ENCODE results near the gene TTLL11. TPM values are rescaled to one million over a fixed set of nuclear protein-coding genes. Genes with fewer than 3 reads are reported as not detected.

The TTLL11 gene
- total RNA-seq, 1 experiment from 2014 or later, result 13.6 TPM

- Mint-ChIP-seq H3K4me3 (ENCODE audit: unreplicated experiment) (no peak overlapping the region), H3K36me3 (ENCODE audit: insufficient read depth, unreplicated experiment) (peaks cover 5% of the 10 kb centered on the region), H3K9me3 (ENCODE audit: unreplicated experiment) (no peaks in the 10 kb centered on the region), H3K4me1 (ENCODE audit: insufficient read depth, unreplicated experiment) (peaks cover 10% of the 10 kb centered on the region), H3K27ac (ENCODE audit: low read depth, unreplicated experiment) (no peak overlapping the region), H3K27me3 (ENCODE audit: insufficient read depth, unreplicated experiment) (no peaks in the 10 kb centered on the region)
- no TSS peak for BruUV-seq (replicated peaks)
- TF ChIP-seq, protein P1, sequence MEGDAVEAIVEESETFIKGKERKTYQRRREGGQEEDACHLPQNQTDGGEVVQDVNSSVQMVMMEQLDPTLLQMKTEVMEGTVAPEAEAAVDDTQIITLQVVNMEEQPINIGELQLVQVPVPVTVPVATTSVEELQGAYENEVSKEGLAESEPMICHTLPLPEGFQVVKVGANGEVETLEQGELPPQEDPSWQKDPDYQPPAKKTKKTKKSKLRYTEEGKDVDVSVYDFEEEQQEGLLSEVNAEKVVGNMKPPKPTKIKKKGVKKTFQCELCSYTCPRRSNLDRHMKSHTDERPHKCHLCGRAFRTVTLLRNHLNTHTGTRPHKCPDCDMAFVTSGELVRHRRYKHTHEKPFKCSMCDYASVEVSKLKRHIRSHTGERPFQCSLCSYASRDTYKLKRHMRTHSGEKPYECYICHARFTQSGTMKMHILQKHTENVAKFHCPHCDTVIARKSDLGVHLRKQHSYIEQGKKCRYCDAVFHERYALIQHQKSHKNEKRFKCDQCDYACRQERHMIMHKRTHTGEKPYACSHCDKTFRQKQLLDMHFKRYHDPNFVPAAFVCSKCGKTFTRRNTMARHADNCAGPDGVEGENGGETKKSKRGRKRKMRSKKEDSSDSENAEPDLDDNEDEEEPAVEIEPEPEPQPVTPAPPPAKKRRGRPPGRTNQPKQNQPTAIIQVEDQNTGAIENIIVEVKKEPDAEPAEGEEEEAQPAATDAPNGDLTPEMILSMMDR (IDR thresholded peaks at IDR 0.05; ENCODE audit: unreplicated experiment), result no peak
- DNase-seq (ENCODE audit: unreplicated experiment), result peak; percentile 52
- intact Hi-C loops (cut with micrococcal nuclease), result no loop called here
- CTCF ChIA-PET, result interaction anchor here (0.6 kb wide), 1 partner anchor 130 kb away, joined by 3 read pairs; no protein-coding TSS in a partner anchor
- POLR2A ChIA-PET, result interaction anchor here (0.5 kb wide), 1 partner anchor 369 kb away, joined by 3 read pairs; no protein-coding TSS in a partner anchor
Measured at GRCh38 chr9:121876658-121877271, 216.3 kb downstream of the TTLL11 start.

GRCh38 chr9:121876255-121876654, 216.9 kb downstream of the TTLL11 start:
- no TSS peak for BruUV-seq (replicated peaks)
- Mint-ChIP-seq H3K36me3 (ENCODE audit: insufficient read depth, unreplicated experiment) (peaks cover 1% of the 10 kb centered on the region), H3K27me3 (ENCODE audit: insufficient read depth, unreplicated experiment) (no peaks in the 10 kb centered on the region), H3K4me3 (ENCODE audit: unreplicated experiment) (no peak overlapping the region), H3K9me3 (ENCODE audit: unreplicated experiment) (no peaks in the 10 kb centered on the region), H3K27ac (ENCODE audit: low read depth, unreplicated experiment) (no peak overlapping the region), H3K4me1 (ENCODE audit: insufficient read depth, unreplicated experiment) (peaks cover 15% of the 10 kb centered on the region)
- intact Hi-C loops (cut with micrococcal nuclease), result no loop called here
- no peak for DNase-seq (ENCODE audit: unreplicated experiment)
- CTCF ChIA-PET, result no interaction called here
- TF ChIP-seq, protein P1 (IDR thresholded peaks at IDR 0.05; ENCODE audit: unreplicated experiment), result no peak
- POLR2A ChIA-PET, result no interaction called here

DNA sequence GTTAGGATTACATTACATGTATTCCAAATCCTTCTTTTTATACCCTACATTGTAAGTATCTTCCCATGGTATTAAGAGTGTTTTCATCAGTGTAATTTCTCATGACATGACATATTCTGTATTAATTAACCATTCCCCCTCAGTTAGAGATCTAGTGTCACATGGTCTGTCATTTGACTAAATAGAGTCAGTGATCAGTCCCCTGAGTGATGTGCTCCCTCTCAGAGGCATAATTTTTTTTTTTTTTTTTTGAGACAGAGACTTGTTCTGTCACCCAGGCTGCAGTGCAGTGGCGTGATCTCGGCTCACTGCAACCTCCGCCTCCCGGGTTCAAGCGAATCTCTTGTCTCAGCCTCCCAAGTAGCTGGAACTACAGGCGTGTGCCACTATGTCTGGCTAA, 218.6 kb downstream of the TTLL11 start:
- POLR2A ChIA-PET, result no interaction called here
- no TSS peak for BruUV-seq (replicated peaks)
- DNase-seq (ENCODE audit: unreplicated experiment), result no peak
- Mint-ChIP-seq H3K27me3 (ENCODE audit: insufficient read depth, unreplicated experiment) (no peaks in the 10 kb centered on the region), H3K4me3 (ENCODE audit: unreplicated experiment) (no peak overlapping the region), H3K36me3 (ENCODE audit: insufficient read depth, unreplicated experiment) (no peaks in the 10 kb centered on the region), H3K9me3 (ENCODE audit: unreplicated experiment) (no peaks in the 10 kb centered on the region), H3K27ac (ENCODE audit: low read depth, unreplicated experiment) (no peak overlapping the region), H3K4me1 (ENCODE audit: insufficient read depth, unreplicated experiment) (peaks cover 17% of the 10 kb centered on the region)
- TF ChIP-seq, protein P1 (IDR thresholded peaks at IDR 0.05; ENCODE audit: unreplicated experiment), result no peak
- CTCF ChIA-PET, result no interaction called here
- intact Hi-C loops (cut with micrococcal nuclease), result no loop called here

DNA sequence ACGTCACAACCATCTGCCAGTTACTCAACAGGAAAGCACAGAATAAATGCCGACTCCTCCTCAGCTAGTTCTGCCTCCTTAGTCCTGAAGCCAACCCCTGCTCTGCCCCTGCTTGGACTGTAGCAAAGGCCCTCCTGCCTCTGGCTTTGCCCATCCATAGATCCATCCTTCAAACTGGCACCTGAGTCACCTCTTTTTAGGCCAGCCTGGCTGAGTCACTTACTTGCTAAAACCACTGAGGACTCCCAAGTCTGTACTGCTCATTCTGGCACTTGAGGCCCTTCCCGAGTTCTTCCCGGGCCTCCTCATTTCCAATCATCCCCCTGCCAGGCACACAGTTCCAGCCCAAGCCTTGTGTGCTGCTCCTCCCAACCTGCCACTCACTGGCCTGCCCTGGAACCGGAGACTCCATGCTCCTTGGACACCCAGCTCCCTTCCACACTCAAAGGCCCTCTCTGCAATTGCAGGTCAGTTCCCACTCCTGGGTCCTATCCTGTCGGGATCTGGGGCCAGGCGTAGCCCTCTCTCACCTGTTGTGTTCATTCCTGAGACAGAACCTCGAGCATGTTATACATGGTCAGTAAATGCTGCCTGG, 221.6 kb downstream of the TTLL11 start:
- Mint-ChIP-seq H3K9me3 (ENCODE audit: unreplicated experiment) (no peaks in the 10 kb centered on the region), H3K4me1 (ENCODE audit: insufficient read depth, unreplicated experiment) (peaks cover 14% of the 10 kb centered on the region), H3K27ac (ENCODE audit: low read depth, unreplicated experiment) (peak overlapping the region; percentile 1), H3K36me3 (ENCODE audit: insufficient read depth, unreplicated experiment) (no peaks in the 10 kb centered on the region), H3K27me3 (ENCODE audit: insufficient read depth, unreplicated experiment) (no peaks in the 10 kb centered on the region), H3K4me3 (ENCODE audit: unreplicated experiment) (no peak overlapping the region)
- ChIA-PET POLR2A (no interaction called here), CTCF (interaction anchor here (0.5 to 1.6 kb wide), 3 partner anchors 29 to 247 kb away, joined by 3 to 5 read pairs (median 3); no protein-coding TSS in a partner anchor)
- DNase-seq (ENCODE audit: unreplicated experiment), result peak; percentile 57
- TF ChIP-seq, protein P1 (IDR thresholded peaks at IDR 0.05; ENCODE audit: unreplicated experiment), result no peak
- BruUV-seq (replicated peaks), result no TSS peak
- intact Hi-C loops (cut with micrococcal nuclease), result no loop called here
